ENCODE measurements around the gene MCF2L2.

GRCh38 chr3:183132409-183132808 lies 296.0 kb downstream of the MCF2L2 start:
- no peak for TF ChIP-seq EZH2 (IDR thresholded peaks at IDR 0.05)
- no peak for TF ChIP-seq POLR2AphosphoS5 (IDR thresholded peaks at IDR 0.05; ENCODE audit: borderline replicate concordance, low read depth, low read length)
- no peak for TF ChIP-seq FOXP2 (optimal IDR thresholded peaks at IDR 0.05; ENCODE audit: control extremely low read depth, extremely low read length, insufficient read depth)

Measured in SK-N-MC (cell line).